Neutrophil (primary cell): ENCODE data around the gene GABRE.

Source experiments
- H3K27ac ChIP-seq: fragments of 200-600 bp; sonication (generic); 2 replicates; pipeline ENCODE4 v1.5.1; 2016; ENCODE audit warnings: mild to moderate bottlenecking, moderate library complexity
- H3K27me3 ChIP-seq: fragments of 200-600 bp; sonication (generic); 2 replicates; pipeline ENCODE4 v1.6.0; 2016; ENCODE audit warnings: mild to moderate bottlenecking
- H3K36me3 ChIP-seq: fragments of 200-600 bp; sonication (generic); 2 replicates; pipeline ENCODE4 v1.5.1; 2017
- H3K4me1 ChIP-seq, 2 experiments: fragments of 200-600 bp in 1 of 2; sonication (generic) in 1 of 2; 1 replicate in 1 of 2; 2 replicates in 1 of 2; pipeline versions ENCODE4 v1.5.1 to v1.6.1; 2013 to 2016; ENCODE audit warnings: low read depth in 1 of 2, low read length in 1 of 2, mild to moderate bottlenecking in 1 of 2, moderate library complexity in 1 of 2; ENCODE audit not compliant: control insufficient read depth in 1 of 2, insufficient read depth in 1 of 2
- H3K4me3 ChIP-seq, 2 experiments: fragments of 200-600 bp in 1 of 2; sonication (generic) in 1 of 2; 1 replicate in 1 of 2; 2 replicates in 1 of 2; pipeline ENCODE4 v1.5.1; 2013 to 2016; ENCODE audit warnings: low read depth in 1 of 2, low read length in 1 of 2, mild to moderate bottlenecking in 1 of 2, moderate library complexity in 1 of 2
- H3K9me3 ChIP-seq: fragments of 200-600 bp; sonication (generic); 2 replicates; pipeline ENCODE4 v1.5.1; 2016
- CTCF ChIP-seq: fragments of 200-600 bp; sonication (generic); IDR thresholded peaks from 2 replicates; pipeline ENCODE4 v1.5.1; 2016; ENCODE audit warnings: antibody characterized with exemption

GABRE gene

DNA sequence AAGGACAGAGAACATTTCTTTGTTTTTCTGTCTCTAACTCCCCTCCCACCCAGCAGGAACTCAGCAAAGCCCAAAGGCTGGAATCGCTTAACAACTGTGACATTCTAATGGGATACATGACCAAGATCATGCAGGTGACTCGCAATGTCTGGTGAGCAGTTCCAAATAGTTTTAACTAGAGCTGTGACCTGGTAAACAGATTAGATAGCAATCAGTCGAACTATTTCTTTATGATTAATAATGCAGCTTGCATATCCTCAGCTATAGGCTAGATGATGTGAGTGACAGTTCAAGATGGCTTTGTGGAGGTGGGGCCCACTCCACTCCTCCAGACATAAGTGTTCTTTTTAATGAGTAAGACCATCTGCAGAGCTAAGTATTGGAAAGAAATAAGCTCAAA, 20.0 kb upstream of the GABRE start:
- Histone ChIP-seq H3K27ac (no peak overlapping the region), H3K27me3 (no peaks in the 10 kb centered on the region), H3K4me3 (no peak overlapping the region), H3K9me3 (no peaks in the 10 kb centered on the region), H3K36me3 (no peaks in the 10 kb centered on the region), H3K4me1 (no peaks in the 10 kb centered on the region)
- TF ChIP-seq CTCF = no peak

GRCh38 chrX:151988706-151989299, 14.3 kb upstream of the GABRE start:
- H3K9me3 ChIP-seq = no peaks in the 10 kb centered on the region
- no peaks in the 10 kb centered on the region for H3K4me1 ChIP-seq
- no peak overlapping the region for H3K27ac ChIP-seq
- TF ChIP-seq CTCF = no peak
- no peaks in the 10 kb centered on the region for H3K27me3 ChIP-seq
- H3K4me3 ChIP-seq = no peak overlapping the region
- no peaks in the 10 kb centered on the region for H3K36me3 ChIP-seq

GRCh38 chrX:151987108-151987507, 12.6 kb upstream of the GABRE start:
- Histone ChIP-seq H3K27ac (no peak overlapping the region), H3K27me3 (no peaks in the 10 kb centered on the region), H3K4me3 (no peak overlapping the region), H3K4me1 (no peaks in the 10 kb centered on the region), H3K36me3 (no peaks in the 10 kb centered on the region), H3K9me3 (no peaks in the 10 kb centered on the region)
- no peak for TF ChIP-seq CTCF

- TF ChIP-seq CTCF = no peak
- Histone ChIP-seq H3K4me3 (no peak overlapping the region), H3K4me1 (no peaks in the 10 kb centered on the region), H3K27me3 (no peaks in the 10 kb centered on the region), H3K9me3 (no peaks in the 10 kb centered on the region), H3K27ac (no peak overlapping the region), H3K36me3 (no peaks in the 10 kb centered on the region)
Measured at GRCh38 chrX:151985955-151986354, 11.5 kb upstream of the GABRE start.

DNA sequence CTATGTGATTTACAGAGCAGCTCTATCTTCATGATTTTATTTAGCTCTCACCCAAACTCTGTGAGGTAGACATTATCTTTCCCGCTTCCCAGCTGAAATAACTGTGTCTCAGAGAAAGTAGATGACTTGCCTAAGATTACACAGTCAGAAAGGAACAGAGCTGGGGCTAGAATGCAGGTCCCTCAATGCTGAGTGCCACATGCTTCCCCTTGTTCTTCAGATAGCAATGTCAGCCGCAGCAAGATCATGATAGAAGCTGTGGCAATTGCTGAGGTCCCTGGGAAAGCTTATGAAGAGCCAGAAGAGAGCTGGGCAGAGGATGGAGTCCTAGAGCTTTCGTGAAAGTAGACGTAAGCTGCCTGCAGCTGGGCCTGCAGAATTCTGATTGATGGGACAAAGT, 11.1 kb upstream of the GABRE start:
- Histone ChIP-seq H3K27me3 (no peaks in the 10 kb centered on the region), H3K36me3 (no peaks in the 10 kb centered on the region), H3K4me3 (no peak overlapping the region), H3K27ac (no peak overlapping the region), H3K4me1 (no peaks in the 10 kb centered on the region), H3K9me3 (no peaks in the 10 kb centered on the region)
- no peak for TF ChIP-seq CTCF

- no peaks in the 10 kb centered on the region for H3K4me1 ChIP-seq
- TF ChIP-seq CTCF = no peak
- H3K36me3 ChIP-seq = no peaks in the 10 kb centered on the region
- no peak overlapping the region for H3K4me3 ChIP-seq
- no peaks in the 10 kb centered on the region for H3K9me3 ChIP-seq
- no peak overlapping the region for H3K27ac ChIP-seq
- no peaks in the 10 kb centered on the region for H3K27me3 ChIP-seq
Measured at GRCh38 chrX:151984902-151985301, 10.4 kb upstream of the GABRE start.
